GM21528 (cell line): Measurements from ENCODE around the gene CES3.
"Not testable (repeated sequence)": the region's sequence is repeated elsewhere in the genome, so short reads cannot be mapped to it uniquely, and the experiment has no call there.

Experiments
- ATAC-seq: cut with Tn5 transposase; IDR thresholded peaks from one replicate; pipeline ENCODE4 v1.9.1; 2021; ENCODE audit warnings: mild to moderate bottlenecking, moderate library complexity; ENCODE audit not compliant: unreplicated experiment, low FRiP score

CES3 gene

GRCh38 chr16:66944054-66944441, 17.0 kb upstream of the CES3 start:
- no peak for ATAC-seq

DNA sequence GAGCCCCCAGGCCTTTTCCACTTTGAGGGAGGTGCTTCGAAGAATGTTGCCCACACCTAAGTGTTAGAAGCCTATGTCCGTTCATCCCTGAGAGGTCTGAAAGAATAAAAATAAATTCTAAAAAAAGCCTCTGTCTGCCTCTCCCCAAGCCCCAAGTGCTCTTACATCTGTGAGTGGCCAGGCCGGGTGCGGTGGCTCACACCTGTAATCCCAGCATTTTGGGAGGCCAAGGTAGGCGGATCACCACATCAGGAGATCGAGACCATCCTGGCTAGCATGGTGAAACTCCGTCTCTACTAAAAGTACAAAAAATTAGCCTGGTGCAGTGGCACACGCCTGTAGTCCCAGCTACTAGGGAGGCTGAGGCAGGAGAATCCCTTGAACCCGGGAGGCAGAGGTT, 16.1 kb upstream of the CES3 start:
- ATAC-seq, result not testable (repeated sequence)

DNA sequence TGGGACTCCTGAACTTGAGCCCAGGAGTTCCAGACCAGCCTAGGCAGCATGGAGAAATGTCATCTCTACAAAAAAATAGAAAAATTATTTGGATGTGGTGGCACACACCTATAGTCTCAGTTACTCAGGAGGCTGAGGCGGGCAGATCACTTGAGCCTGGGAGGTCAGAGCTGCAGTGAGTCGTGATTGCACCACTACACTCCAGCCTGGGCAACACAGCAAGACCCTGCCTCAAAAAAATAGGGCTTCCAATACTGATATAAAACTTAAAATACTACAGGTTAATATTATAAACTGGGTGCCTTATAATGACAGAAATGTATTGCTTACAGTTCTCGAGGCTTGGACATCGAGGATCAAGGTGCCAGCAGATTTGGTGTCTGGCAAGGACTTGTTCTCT, 15.1 kb upstream of the CES3 start:
- ATAC-seq, result no peak

DNA sequence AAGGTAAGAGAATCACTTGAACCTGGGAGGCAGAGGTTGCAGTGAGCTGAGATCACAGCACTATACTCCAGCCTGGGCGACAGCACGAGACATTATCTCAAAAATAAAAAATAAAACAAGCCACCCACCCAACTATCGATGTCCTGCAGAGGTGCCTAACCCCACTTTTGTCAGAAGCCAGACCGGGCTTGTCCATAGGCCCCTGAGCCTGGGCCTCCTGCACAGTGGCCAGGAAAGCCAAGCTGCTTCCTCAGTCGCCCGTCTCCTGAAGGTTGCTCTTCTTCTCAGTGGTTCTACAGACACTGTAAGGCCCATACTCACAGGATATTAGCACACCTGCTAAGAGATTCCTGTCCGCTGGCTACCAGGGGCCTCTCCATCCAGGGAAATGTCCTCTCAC, 14.5 kb upstream of the CES3 start:
- no peak for ATAC-seq

DNA sequence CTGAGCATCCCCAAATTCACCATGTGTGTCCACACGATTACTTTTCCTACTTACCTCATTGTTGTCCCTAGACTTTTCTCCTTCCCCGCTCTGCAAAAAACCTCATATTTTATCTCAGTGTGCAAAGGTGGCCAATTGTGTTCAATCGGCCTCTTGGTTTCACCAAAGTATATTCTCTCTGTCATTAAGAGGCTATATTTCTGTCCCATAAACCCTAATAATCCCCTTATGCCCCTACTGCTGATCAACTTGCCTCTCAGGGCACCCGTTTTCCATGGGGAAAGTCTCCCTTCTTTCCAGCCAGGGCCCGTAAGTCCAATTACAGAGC, 14.1 kb upstream of the CES3 start:
- no peak for ATAC-seq

- ATAC-seq, result no peak
These were observed 13.6 kb upstream of the CES3 start for GRCh38 chr16:66947302-66948065.

DNA sequence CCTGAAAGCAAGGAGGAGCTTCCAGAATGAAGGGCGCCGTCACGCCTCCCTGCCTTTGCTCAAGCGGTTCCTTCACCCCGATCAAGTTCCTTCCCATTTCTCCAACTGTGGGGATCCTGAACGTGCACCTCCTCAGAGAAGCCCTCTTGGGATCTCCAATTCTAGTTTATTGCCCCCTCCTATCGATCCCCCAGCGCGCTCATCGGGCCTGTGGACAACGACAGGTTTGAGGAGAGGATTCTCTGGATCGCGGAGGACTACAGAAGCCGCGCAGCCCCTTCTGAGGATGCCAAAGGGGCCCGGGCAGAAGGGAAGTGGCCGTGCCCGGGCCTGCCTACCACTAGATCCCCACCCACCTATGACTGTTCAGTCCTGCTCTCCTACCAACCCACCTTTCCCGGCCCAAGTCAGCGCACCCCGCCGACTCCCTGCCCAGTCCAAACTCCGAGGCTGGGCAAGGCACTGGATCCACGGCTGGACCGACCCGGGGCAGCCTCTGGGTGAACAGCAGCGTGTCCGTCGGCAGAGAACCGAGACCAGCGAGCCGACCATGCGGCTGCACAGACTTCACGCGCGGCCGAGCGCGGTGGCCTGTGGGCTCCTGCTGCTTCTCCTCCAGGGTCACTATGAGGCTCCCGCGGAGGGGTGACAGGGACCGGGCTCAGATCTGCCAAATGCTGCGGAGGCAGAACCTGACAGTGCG, 12.8 kb upstream of the CES3 start:
- no peak for ATAC-seq

DNA sequence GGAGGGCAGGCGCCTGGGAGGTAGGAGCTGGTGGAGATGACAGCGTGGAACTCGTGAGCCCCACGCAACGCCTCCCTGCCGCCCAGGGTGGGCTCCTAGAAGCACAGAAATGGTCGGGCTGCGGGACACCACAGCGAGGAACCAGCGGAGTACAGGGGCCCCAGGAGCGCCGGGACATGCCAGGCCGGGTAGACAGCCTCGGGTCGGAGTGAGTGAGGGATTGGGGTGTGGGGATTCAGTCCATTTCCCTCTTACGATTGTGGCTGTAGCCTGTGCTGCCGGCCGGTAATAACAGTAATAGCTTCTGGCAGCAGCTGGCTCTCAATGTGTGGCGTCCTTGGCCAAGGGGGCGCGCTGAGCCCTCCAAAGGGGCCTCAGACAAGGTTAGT, 12.2 kb upstream of the CES3 start:
- ATAC-seq, result no peak

DNA sequence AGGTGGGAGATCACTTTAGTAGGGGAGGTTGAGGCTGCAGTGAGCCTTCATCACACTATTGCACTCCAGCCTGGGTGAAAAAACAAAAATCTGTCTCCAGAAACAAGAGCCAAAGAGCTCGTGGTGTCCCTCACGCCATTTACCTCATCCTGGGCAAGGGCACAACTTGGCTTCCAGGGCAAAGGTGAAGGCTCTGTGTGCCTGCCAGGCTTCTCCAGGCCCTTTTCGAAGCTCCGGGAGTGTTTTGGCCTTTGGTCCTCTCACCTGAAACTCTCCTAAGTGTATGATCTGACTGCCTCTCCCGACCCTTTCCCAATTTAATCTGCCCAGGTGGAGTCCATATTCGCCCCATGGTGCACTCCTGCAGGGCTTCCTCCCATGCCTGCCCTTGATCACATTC, 11.6 kb upstream of the CES3 start:
- no peak for ATAC-seq

DNA sequence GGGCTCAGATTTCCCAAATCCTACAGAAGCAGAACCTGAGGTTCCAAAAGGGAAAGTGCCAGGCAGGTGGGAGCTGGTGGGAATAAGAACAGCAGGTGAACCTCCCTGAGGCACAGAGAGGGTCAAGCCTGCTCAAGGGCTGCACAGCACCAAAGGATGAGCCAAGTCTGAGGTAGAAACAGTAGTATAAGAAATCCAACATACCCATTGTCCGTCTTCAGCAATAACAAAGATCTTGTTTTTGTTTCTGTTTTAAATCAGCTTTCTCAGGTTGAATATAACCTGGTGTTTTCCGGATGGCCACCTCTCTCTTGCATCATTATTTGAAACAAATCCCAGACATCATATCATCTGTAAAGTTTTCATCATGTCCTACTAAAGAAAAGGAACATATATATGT, 10.6 kb upstream of the CES3 start:
- no peak for ATAC-seq

GRCh38 chr16:66950971-66951790, 9.9 kb upstream of the CES3 start:
- no peak for ATAC-seq

DNA sequence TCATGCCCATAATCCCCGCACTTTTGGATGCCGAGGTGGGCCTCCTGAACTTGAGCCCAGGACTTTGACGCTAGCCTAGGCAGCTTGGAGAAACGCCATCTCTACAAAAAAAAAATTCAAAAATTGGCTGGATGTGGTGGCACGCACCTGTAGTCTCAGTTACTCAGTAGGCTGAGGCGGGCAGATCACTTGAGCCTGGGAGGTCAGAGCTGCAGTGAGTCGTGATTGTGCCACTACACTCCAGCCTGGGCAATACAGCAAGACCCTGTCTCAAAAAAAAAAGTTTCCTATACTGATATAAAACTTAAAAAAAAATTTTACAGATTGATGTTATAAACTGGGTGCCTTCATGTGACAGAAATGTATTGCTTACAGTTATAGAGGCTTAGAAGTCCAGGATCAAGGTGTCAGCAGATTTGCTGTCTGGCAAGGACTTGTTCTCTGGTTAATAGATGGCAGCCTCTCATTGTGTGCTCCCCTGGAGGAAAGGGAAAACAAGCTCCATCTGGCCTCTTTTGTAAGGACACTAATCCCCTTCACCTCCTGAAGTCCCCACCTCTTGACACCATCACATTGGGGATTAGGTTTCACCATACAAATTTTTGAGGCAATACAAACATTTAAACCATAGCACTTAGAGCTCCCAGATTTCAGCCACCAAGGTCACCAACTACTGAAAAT, 8.5 kb upstream of the CES3 start:
- no peak for ATAC-seq

- ATAC-seq, result no peak
These were observed 7.5 kb upstream of the CES3 start for GRCh38 chr16:66953462-66954096.

GRCh38 chr16:66954097-66954659, 6.9 kb upstream of the CES3 start:
- no peak for ATAC-seq

- not testable (repeated sequence) for ATAC-seq
These were observed 5.5 kb upstream of the CES3 start for GRCh38 chr16:66955363-66956153.

DNA sequence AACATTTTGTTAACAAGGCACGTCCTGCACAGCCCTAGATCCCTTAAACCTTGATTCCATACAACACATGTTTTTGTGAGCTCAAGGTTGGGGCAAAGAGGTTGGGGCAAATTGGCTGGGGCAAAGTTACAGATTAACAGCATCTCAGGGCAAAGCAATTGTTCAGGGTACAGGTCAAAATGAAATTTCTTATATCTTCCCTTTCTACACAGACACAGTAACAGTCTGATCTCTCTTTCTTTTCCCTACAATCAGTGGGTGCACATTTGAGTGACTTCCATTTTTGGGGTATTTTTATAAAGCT, 5.0 kb upstream of the CES3 start:
- not testable (repeated sequence) for ATAC-seq

DNA sequence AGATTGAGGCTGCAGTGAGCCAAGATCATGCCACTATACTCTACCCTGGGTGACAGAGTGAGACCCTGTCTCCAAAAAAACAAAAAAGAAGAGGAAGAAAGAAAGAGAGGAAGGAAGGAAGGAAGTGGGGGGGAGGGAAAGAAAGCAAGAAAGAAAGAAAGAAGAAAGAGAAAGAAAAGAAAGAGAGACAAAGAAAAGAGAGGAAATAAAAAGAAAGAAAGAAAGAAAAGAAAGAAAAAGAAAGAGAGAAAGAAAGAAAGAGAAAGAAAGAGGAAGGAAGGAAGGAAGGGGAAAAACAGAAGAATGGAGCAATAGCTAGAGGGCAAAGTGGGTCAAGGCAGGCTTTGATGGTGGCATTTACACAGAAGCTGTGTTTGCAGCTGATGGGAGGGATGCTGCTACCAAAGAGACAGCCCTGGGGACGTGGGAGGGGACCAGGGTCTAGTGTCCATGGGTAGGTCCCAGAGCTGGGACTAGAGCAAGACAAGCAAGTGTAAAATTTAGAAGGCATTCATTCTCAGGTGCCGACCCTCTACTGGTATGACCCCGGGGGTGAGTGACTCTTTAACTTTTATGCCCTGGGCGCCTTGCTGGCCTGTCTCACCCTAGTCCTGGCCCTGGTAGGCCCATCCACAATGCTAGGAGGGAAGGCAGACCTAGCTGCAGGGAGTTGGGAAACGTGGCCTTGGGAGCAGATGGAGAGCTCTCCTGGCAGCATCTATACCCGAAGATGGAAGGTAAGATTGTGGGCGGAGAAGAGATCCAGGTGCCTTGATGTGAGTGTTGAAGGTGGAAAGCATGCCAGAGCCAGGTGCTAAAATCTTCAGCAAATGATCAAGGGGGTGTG, 2.0 kb upstream of the CES3 start:
- ATAC-seq, result no peak

DNA sequence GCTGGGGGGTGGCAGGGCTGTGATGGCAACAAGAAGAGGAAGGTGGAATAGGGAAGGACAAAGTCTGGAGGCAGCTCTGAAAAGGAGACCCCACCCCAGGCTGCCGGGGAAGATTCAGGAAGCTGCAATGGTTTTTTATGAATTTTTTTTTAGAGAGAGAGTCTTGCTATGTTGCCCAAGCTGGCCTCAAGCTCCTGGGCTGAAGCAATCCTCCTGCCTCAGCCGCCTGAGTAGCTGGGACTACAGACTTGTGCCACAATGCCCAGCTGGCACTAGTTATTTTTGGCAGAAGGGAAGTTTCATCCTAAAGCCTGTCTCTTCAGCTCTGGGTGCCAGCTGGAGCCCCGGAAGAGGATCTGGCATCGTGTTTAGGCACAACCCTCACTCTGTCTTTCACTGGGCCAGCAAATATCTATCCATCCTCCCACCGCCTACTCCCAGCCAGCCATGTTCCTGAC, 1.3 kb upstream of the CES3 start:
- ATAC-seq, result no peak

DNA sequence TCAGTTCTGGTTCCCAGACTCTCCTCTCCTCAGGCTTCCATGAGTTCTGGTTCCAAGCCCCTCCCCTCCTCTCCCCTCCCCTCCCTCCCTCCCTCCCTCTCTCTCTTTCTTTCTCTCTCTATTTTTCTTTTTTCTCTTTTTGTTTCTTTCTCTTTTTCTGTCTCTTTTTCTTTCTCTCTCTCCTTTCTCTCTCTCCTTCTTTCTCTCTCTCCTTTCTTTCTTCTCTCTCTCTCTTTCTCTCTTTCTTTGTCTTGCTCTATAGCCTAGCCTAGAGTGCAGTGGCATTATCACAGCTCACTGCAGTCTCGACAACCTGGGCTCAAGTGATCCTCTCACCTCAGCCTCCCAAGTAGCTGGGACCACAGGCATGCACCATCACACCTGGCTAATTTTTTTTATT, 796 bp upstream of the CES3 start:
- ATAC-seq, result no peak
